Effector CD8-positive, alpha-beta T cell (primary cell): Measurements from ENCODE around the gene STK11.

Experiments
- DNase-seq: peaks from one replicate; lab custom pipeline; 2025; lab: John Stamatoyannopoulos, UW

The STK11 gene

DNA sequence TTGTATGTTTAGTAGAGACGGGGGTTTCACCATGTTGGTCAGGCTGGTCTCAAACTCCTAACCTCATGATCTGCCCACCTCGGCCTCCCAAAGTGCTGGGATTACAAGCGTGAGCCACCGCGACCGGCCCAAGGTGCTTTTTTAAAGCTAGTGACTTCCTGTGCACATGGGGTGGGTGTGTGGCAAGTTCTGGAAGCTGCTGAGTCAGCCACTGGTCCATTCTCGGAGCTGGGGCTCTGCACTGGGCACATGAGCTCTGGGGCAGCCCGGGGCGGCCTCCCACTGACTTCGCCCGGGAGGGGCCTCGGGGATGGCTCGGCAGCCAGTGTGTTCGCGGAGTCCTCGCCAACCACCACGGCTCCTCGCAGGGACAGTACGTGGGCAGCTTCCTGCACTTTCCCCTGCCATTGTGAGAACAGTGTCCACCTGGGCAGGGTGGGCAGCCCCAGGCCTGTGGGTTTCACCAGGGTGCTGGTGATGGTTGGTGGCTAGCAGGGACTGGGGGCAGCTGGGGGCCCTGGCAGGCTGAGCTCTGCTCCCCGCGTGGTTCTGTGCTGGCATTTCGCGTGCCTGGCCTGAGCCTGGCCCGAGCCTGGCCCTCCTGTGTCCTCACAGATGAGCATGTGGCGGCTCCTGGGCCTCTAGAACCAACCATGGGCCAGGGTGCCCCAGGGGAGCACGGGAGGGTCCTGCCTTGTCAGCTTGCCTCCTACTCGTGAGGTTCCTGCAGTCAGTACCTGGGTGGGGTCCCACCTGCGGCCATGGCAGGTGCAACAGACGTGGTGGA, 20.1 kb downstream of the STK11 start:
- no peak for DNase-seq

GRCh38 chr19:1226227-1226518, 20.6 kb downstream of the STK11 start:
- no peak for DNase-seq

DNA sequence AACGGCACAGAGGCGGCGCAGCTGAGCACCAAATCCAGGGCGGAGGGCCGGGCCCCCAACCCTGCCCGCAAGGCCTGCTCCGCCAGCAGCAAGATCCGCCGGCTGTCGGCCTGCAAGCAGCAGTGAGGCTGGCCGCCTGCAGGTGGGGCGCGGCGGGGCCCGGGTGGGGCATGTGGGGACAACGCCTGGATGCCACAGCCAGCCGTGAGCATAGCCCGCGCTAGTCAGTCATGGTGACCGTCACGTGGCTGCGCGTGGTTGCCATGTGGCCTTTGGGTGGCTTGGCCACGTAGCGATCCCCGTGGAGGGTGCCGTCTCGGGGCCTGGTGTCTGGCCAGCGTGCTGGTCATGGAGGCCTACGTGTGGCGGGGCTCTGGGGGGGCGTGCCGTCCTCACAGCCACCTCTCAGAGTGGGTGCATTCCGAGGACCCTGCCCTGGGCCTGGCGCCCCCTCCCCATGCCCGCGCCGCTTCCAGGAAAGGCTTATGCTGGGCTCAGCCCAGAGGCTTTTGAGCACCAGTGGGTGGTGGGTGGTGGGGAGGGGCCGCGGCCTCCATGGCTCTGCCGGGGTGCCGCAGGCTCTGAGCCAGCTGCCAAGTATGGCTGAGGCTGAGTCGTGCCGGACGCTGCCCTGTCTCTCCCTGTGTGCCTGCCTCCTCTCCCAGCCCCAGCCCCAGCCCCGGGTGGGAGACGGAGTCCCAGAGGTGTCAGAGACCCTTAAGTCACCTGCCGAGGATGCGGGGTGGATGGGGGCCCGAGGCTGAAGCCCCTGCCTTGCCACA, 21.1 kb downstream of the STK11 start:
- DNase-seq: no peak

GRCh38 chr19:1227304-1228054, 21.9 kb downstream of the STK11 start:
- no peak for DNase-seq

DNA sequence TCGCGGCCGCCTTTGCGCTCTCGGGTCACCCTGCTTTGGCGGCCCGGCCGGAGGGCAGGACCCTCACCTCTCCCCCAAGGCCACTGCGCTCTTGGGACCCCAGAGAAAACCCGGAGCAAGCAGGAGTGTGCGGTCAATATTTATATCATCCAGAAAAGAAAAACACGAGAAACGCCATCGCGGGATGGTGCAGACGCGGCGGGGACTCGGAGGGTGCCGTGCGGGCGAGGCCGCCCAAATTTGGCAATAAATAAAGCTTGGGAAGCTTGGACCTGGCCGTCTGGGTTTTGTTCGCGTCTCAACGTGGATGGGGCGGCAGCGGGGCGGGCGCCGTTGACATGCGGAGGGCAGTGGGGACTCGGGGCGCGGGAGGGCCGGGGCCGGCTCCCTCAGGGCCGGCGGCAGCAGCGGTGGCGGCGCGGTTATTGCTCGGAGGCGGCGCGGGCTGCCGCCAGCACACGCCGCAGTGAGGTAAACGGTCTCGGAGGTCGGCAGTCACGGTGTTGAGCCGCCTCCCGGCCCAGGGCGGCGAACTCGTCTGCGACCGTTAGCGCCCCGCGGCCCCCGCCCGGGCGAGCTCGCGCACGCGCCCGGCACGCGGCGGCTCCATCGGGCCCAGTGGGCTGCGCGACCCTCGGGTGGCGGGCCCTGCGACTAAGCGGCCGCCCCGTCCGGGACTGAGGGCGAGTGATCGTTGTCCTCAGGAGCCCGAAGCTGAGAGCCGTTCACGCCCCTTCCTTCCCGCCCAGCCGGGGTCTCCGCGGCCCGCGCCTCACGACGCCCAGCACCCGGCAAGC, 22.8 kb downstream of the STK11 start:
- no peak for DNase-seq

DNA sequence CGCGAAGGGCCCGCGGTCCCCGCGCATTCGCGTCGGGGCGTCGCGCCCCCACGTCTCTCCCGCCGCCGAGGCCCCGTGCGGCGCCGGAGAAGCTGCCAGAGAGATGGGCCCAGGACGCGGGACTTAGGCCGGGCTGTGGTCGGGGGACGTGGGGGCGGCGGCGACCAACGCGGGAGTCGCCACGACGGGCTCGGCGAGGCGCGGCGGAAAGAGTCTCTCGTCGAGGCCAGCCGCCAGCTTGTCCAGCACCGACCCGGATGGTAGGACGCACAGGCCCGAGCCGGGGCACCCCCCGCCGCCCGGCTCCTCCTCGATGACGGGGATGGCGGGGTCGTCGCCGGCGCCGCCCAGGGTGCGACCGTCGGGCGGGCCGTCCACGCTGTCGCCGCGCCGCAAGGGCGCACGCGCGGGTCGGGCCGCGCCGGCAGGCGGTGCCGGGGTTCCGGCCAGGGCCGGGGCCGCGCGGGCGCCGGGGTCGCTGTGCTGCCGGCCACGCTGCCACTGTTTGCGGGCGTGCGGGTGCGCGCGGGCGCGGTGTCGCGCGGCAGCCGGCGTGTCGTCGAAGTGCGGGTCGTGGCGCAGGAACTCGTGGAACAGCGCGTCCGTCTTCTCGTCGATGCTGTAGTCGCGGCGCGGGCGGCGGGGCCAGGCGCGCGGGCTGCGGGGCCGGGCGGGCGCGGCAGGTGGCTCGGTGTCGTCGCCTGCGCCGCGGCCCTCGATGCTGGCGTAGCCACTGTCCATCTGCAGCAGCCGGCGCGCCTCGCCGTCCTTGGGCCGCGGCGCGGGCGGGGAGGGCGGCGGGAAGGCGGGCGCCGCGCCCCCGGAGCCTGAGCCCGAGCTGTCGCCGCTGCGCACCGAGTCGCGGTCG, 23.7 kb downstream of the STK11 start:
- no peak for DNase-seq

GRCh38 chr19:1229924-1230782, 24.6 kb downstream of the STK11 start:
- no peak for DNase-seq

DNA sequence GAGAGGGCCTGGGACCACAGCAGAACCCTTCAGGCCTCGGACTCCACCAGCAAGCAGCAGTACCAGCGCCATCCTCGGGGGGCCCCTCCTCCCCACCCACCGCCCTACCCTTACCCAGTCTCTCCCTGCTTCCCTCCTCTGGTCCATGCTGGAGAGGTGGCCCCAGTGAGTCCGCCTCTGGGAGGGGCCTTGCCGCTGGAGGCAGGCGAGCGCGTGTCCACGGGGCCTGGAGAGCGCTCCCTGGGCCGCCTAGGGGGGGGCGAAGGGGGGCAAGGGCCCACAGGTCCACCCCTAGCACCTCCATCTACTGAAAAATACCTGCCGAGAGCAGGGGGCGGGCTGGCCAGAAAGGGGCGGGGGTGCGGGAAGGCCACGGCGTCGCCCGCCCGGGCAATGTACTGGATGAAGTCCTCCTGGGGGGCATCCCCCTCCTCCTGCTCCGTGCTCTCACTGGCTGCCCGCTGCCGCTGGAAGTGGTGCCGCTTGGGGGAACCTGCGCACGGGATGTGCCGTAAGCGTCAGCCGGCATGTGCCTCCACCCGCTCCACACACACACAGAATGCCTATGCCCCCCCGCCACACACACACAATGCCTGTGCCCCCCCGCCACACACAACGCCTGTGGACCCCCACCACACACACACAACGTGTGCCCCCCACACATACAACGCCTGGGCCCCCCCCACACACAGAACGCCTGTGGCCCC, 25.4 kb downstream of the STK11 start:
- no peak for DNase-seq

DNA sequence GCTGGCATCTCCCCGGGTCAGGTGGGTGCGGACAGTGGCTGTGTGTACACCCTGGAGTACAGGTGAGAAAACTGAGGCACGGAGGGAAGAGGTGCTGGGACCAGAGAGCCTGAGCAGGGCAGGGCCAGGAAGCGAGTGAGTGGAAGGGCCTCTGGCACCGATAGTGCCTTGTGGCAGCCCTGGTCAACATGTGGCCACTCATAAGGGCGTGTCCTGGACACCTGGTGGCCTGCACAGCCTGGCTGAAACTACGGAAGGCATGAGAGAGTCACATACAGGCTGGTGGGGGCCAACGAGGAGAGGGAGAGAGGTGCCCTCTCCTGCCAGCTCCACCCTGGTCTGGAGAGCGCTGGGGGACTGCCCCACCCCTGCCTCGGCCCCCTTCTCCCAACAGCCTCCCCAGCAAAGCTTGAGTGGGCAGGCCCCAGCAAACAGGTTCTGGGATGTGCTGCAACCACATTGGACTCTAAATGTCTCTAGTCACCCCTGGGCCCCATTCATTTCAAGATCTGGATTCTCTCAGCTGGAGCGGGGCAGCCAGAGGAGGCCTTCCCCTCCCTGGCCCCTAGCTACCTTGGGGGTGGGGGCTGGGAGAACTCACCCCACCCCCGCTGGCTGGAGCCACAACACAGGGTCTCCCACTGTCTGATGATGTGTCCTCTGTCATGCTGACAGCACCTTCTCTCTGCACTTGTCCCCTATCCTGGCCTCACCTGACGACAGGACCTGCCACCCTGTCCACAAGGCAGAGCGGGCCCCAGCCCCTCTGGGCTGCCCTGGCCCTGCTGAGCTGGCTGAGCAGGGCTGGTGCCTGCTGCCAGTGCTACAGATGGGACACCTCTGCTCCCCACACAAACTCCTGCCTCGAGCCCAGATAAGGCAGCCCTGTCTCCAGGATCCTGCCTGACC, 26.4 kb downstream of the STK11 start:
- no peak for DNase-seq

GRCh38 chr19:1232652-1233072, 27.1 kb downstream of the STK11 start:
- DNase-seq: no peak

- no peak for DNase-seq
These were observed 27.6 kb downstream of the STK11 start for GRCh38 chr19:1233115-1233667.

GRCh38 chr19:1234051-1234954, 28.7 kb downstream of the STK11 start:
- no peak for DNase-seq

- DNase-seq: no peak
These were observed 29.4 kb downstream of the STK11 start for GRCh38 chr19:1234955-1235380.

DNA sequence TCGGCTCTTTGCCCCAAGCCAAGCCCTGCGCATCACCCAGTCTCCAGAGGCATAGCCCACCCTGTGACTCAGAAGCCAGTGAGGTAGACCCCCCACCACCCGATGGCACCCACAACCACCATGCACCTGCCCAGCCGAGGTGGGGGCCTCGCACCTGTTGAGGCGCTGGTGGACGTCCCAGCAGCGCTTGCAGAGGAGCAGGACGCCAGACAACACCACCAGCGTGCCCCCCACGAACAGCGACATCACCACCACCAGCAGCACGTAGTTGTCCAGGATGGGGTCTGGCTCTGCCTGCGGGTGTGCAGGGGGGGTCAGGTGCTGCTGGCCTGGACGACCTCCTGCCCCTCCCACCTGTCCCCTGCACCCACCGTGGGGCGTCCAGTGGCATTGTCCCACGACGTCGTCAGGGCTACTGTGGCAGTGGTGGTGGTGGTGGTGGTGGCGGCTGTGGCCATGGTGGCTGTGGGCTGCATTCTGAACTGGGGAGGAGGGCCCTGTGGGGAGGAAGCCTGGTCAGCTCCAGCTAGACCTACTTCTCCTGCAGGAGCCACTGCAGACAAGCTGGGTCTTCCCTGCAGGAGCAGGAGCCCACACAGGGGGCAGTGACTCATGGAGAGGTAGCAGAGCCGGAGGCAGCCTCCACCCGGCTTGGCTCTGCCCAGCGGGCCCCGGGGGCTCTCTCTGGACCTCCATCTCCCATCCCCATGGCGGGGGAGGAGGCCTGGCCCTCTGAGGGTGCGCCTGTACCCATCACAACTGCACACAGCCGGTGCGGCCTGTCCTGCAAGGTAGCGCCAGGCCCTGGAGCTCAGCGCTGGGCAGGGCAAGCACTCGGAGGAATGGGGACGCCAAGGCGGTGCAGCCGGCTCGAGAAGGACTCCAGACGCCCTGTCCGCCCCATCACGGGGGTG, 30.3 kb downstream of the STK11 start:
- no peak for DNase-seq

DNA sequence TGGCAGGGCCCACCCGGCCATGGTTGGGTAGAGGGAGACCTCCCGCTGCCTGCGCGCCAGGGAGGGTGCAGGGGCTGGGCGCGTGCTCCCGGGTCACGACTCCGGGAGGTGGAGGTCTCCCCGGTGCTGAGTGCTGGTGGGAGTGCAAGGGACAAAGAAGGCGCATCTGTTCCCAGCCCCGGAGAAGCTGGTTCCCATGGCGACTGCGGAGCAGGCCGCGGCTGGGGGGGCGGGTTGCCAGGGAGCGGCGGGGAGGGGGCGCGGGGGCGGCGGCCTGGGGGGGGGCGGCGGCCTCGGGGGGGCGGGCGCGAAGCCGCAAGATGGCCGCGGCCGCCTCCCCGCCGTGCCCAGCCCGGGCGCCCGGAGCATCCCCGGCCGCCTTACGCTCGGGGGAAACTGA, 31.0 kb downstream of the STK11 start:
- no peak for DNase-seq
